GM19397 (cell line): ENCODE data around the gene METTL15.
"Not testable (repeated sequence)": the region's sequence is repeated elsewhere in the genome, so short reads cannot be mapped to it uniquely, and the experiment has no call there.

Experiments used
- ATAC-seq: cut with Tn5 transposase; IDR thresholded peaks from one replicate; pipeline ENCODE4 v1.9.1; 2021; ENCODE audit warnings: mild to moderate bottlenecking, moderate library complexity; ENCODE audit not compliant: unreplicated experiment

The METTL15 gene, protein sequence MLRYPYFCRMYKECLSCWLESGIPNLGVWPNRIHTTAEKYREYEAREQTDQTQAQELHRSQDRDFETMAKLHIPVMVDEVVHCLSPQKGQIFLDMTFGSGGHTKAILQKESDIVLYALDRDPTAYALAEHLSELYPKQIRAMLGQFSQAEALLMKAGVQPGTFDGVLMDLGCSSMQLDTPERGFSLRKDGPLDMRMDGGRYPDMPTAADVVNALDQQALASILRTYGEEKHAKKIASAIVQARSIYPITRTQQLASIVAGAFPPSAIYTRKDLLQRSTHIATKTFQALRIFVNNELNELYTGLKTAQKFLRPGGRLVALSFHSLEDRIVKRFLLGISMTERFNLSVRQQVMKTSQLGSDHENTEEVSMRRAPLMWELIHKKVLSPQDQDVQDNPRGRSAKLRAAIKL

GRCh38 chr11:28107750-28108618 is at the start of gene METTL15, which contains the start of gene KIF18A:
METTL15 (plus strand) TSS chr11:28108388; CDS start chr11:28113335, 4,947 bp downstream.
KIF18A (minus strand) TSS chr11:28108156; CDS start chr11:28097947, 10,209 bp downstream.
- peak; percentile 97 for ATAC-seq

GRCh38 chr11:28071305-28071704 is 36.9 kb upstream of the METTL15 start:
- ATAC-seq = no peak

DNA sequence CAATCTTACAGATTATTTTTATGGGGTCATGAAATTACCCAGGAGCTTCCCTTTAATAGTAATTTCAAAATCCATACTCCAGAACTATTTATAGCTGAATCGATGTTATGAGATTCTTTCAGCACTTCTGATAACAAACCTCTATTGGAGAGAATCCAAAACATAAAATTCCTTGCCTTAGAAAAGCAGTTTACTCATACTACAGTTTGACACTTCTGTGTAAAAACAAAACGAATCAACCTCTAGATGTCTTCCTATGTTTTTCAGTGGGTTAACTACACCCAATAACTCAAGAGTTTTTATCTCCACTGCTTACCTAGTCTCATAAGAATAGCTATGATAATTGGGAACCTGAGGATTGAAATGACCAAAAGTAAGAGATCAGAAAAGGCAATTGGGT is 35.9 kb upstream of the METTL15 start:
- no peak for ATAC-seq

GRCh38 chr11:28077521-28077920 is 30.7 kb upstream of the METTL15 start:
- ATAC-seq = no peak

DNA sequence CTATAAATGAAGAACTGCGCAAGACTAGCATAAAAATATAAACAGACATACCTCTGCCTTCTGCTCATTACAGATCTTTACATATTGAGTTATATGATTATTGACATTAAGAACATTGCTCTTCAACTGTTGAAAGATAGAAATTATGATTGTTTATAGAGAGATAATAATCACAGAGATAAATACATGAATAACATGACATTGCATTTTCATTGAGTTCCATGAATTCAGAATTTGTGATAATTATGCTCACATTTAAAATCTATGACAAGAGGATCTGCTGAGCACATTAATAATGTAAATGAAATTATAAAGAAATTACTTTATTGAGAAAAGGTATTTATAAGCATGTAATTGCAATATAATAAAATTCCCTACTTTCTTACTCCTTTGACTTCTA is 25.1 kb upstream of the METTL15 start:
- ATAC-seq = no peak

- ATAC-seq = no peak
These were observed 21.6 kb upstream of the METTL15 start for GRCh38 chr11:28086569-28086968.

DNA sequence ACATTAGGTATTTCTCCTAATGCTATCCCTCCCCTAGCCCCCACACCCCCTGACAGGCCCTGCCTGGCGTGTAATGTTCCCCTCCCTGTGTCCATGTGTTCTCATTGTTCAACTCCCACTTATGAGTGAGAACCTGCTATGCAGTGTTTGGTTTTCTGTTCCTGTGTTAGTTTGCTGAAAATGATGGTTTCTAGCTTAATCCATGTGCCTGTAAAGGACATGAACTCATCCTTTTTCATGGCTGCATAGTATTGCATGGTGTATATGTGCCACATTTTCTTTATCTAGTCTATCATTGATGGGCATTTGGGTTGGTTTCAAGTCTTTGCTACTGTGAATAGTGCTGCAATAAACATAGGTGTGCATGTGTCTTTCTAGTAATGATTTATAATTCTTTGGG is 21.0 kb upstream of the METTL15 start:
- not testable (repeated sequence) for ATAC-seq

GRCh38 chr11:28087693-28088092 is 20.5 kb upstream of the METTL15 start:
- ATAC-seq = not testable (repeated sequence)

DNA sequence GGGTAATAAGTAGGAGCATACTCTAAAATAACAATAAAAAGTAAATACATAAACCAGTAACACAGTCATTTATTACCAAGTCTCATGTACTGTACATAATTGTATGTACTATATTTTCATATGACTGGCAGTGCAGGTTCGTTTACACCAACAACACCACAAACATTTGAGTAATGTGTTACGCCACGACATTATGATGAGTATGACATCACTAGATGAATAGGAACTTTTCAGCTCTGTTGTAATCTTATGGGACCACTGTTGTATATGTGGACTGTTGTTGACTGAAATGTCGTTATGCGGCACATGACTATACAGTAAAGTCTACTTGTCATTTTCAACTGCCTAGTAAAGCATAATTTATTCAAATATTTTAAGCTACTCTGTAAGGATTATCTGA is 18.8 kb upstream of the METTL15 start:
- no peak for ATAC-seq

- no peak for ATAC-seq
These were observed 18.0 kb upstream of the METTL15 start for GRCh38 chr11:28090052-28090749.

DNA sequence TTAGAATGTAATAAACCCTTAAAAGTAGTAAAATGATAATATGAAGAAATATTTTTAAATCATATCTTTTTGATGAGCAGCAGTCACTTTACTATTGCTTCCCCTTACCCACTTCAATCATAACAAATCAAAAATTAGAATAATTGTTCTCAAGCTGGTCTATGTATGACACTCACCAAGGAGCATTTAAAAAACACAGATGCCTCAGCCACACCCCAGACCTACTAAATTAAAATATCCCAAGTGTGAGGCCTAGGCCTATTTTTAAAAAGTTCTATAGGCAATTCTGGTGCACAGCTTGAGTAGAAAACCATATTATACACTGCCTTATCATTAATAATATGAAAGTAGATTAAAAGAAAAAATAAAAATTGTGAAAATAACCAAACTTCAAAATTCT is 15.4 kb upstream of the METTL15 start:
- ATAC-seq = no peak

DNA sequence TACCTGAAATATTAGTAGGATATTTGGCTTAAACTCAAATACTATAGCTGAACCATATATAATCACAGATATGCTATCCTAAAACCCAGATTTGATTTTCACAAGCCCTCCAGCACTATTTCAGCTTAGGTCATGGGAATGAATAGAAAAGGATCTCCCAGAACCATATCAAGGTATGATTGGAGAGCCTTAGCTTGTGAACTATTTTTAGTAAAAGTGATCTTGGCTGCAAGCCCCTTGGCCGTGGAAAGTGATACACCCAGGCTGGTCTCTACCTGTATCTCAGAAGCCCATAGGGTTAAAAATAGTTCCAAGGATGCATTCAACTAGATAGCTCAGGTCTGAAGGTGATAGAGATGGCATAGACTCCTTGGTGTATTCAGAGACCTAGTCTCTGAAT is 9.9 kb upstream of the METTL15 start:
- ATAC-seq = no peak

DNA sequence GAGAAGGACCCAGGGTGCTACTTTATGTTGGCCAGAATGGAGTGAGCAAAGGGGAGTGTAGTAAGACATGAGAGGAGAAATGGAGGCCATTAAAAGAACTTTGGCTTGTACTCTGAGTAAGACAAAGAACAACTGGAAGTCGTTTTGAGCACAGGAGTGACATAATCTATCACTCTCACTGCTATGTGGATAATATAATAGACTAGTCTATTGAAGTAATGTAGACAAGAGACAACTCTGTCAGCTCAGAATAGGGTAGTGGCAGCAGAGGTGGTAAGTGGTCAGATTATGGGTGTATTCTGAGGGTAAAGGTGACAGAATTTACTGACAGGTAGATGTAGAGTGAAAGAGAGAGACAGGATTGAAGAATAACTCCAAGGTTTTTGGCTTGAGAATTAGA is 8.5 kb upstream of the METTL15 start:
- no peak for ATAC-seq

DNA sequence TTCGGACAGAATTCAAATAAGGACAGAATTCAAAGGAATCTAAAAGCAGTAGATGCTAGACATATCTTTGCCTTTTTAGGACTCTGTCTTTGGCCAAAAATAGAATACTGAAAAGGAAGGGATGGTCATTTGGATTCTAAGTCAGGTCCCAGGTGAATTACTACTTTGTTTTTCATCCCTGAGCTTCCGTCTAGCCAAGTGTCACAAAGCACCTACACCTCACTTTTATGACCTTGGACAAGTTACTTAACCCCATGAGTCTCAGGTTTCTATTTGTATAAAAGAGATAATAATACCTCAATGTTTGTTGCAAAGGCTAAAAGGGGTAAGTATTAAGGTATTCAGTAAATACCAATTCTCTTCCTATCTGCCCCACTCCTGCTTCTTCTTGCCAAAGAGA is 7.5 kb upstream of the METTL15 start:
- no peak for ATAC-seq

- ATAC-seq = not testable (repeated sequence)
These were observed 5.9 kb upstream of the METTL15 start for GRCh38 chr11:28102300-28102699.

DNA sequence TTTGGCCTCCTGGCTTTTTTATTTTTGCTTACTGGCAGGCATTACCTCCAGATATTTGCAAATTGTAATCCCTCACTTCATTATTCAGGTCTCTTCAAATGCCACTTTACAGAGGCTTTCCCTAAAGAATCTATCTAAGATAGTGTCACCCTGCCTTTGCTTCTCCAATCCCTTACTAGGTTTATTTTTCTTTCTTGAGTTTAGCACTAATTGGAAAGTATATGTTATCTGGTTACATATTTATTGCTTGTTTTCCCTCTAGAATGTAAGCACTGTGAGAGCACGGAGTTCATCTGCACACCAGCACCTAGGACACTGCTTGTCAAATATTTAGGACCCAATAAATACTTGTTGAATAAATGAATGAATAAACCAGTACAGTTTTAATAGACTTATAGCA is 3.8 kb upstream of the METTL15 start:
- ATAC-seq = no peak

- ATAC-seq = no peak
These were observed 3.2 kb upstream of the METTL15 start for GRCh38 chr11:28104984-28105383.

DNA sequence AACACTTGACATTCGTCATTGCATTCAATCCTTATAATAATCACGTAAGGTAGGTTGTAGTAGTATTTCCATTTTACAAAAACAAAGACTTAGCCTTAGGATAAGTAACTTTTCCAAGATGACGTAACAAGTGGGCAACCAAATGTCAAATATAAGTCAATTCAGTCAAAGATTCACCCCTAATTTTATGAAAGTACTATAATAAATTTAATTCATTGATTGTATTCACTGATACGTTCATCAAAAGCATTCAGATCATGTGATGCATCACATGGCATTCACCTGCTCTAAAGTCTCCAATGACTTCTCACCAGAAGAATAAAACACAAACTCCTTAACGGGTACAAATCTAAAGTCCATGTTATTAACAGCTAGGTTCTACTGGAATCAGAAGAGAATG is 2.3 kb upstream of the METTL15 start:
- no peak for ATAC-seq

- ATAC-seq = no peak
These were observed 1.7 kb upstream of the METTL15 start for GRCh38 chr11:28106353-28107043.

- ATAC-seq = no peak
These were observed 918 bp upstream of the METTL15 start for GRCh38 chr11:28107191-28107749.
